Neural crest cell (in vitro differentiated cells): ENCODE measurements around the gene RBPJ. TPM values are rescaled to one million over a fixed set of nuclear protein-coding genes. Genes with fewer than 3 reads are reported as not detected.

ENCODE experiments used
- DNase-seq: peaks from one replicate; pipeline ENCODE4 v3.0.0; 2021; ENCODE audit warnings: low read depth, mixed read lengths, low spot score
- H3K27ac Mint-ChIP-seq: one replicate; pipeline ENCODE4 v1.8.0; 2021; ENCODE audit warnings: mild to moderate bottlenecking, mixed read lengths; ENCODE audit not compliant: unreplicated experiment
- H3K27me3 Mint-ChIP-seq: 2 replicates; pipeline ENCODE4 v1.8.0; 2021; ENCODE audit warnings: low read depth, mild to moderate bottlenecking, mixed read lengths
- H3K36me3 Mint-ChIP-seq: 2 replicates; pipeline ENCODE4 v1.8.0; 2021; ENCODE audit warnings: low read depth, mild to moderate bottlenecking, mixed read lengths
- H3K4me1 Mint-ChIP-seq: 2 replicates; pipeline ENCODE4 v1.8.0; 2021; ENCODE audit warnings: mixed read lengths
- H3K4me3 Mint-ChIP-seq: one replicate; pipeline ENCODE4 v1.8.0; 2021; ENCODE audit warnings: mild to moderate bottlenecking, mixed read lengths
- H3K9me3 Mint-ChIP-seq: 2 replicates; pipeline ENCODE4 v1.8.0; 2021; ENCODE audit warnings: mixed read lengths
- total RNA-seq: library from RNA; stranded (reverse); gene quantifications from 2 replicates; pipeline ENCODE4 v1.2.1, GENCODE V29; 2021
- TF ChIP-seq, protein P1 (sequence below): fragments of 200-600 bp; sonication (generic); conservative IDR thresholded peaks from 2 replicates; pipeline ENCODE4 v1.5.0; 2021; ENCODE audit warnings: antibody characterized with exemption, mild to moderate bottlenecking

Gene RBPJ
- total RNA-seq, 1 donor from 2014 or later, result 76.4 TPM

- Mint-ChIP-seq H3K27me3 (no peaks in the 10 kb centered on the region), H3K4me1 (peaks cover 40% of the 10 kb centered on the region), H3K36me3 (no peaks in the 10 kb centered on the region), H3K9me3 (no peaks in the 10 kb centered on the region), H3K4me3 (no peak overlapping the region), H3K27ac (no peak overlapping the region)
- TF ChIP-seq, protein P1, sequence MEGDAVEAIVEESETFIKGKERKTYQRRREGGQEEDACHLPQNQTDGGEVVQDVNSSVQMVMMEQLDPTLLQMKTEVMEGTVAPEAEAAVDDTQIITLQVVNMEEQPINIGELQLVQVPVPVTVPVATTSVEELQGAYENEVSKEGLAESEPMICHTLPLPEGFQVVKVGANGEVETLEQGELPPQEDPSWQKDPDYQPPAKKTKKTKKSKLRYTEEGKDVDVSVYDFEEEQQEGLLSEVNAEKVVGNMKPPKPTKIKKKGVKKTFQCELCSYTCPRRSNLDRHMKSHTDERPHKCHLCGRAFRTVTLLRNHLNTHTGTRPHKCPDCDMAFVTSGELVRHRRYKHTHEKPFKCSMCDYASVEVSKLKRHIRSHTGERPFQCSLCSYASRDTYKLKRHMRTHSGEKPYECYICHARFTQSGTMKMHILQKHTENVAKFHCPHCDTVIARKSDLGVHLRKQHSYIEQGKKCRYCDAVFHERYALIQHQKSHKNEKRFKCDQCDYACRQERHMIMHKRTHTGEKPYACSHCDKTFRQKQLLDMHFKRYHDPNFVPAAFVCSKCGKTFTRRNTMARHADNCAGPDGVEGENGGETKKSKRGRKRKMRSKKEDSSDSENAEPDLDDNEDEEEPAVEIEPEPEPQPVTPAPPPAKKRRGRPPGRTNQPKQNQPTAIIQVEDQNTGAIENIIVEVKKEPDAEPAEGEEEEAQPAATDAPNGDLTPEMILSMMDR, result no peak
- DNase-seq, result no peak
Measured at GRCh38 chr4:26342328-26343037, 21.7 kb downstream of the RBPJ start.

GRCh38 chr4:26343038-26343398, 22.2 kb downstream of the RBPJ start:
- TF ChIP-seq, protein P1, result no peak
- no peak overlapping the region for H3K4me3 Mint-ChIP-seq

GRCh38 chr4:26344901-26345564, 24.2 kb downstream of the RBPJ start:
- TF ChIP-seq, protein P1, result no peak
- no peaks in the 10 kb centered on the region for H3K9me3 Mint-ChIP-seq
- H3K4me3 Mint-ChIP-seq, result no peak overlapping the region
- H3K4me1 Mint-ChIP-seq, result peaks cover 53% of the 10 kb centered on the region
- no peaks in the 10 kb centered on the region for H3K27me3 Mint-ChIP-seq
- DNase-seq, result no peak
- no peak overlapping the region for H3K27ac Mint-ChIP-seq
- peaks cover 2% of the 10 kb centered on the region for H3K36me3 Mint-ChIP-seq

More at GRCh38 chr4:26343038-26343398, 22.2 kb downstream of the RBPJ start:
- Mint-ChIP-seq H3K4me1 (peaks cover 42% of the 10 kb centered on the region), H3K27ac (no peak overlapping the region), H3K27me3 (no peaks in the 10 kb centered on the region), H3K9me3 (no peaks in the 10 kb centered on the region), H3K36me3 (no peaks in the 10 kb centered on the region)
- DNase-seq, result no peak

DNA sequence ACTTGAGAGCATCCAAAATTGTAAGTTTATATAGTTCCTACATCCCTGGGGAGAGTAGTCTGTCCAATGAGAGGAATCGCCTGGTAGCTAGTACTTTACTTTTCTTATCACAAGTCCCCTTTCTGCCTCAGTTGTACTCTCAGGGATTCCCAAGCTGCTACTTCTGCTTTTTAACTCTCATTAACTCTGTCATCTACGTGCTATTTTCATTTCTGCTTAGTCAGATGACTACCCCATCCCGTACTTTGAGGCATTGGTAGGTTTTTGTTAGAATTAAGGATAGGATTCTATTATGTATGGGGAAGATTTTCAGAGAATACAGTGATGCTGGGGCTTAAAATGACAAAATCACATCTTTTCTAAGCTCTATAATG, 24.7 kb downstream of the RBPJ start:
- no peak for DNase-seq
- peaks cover 57% of the 10 kb centered on the region for H3K4me1 Mint-ChIP-seq
- H3K27ac Mint-ChIP-seq, result no peak overlapping the region
- peaks cover 2% of the 10 kb centered on the region for H3K36me3 Mint-ChIP-seq
- no peaks in the 10 kb centered on the region for H3K9me3 Mint-ChIP-seq
- TF ChIP-seq, protein P1, result no peak
- H3K27me3 Mint-ChIP-seq, result no peaks in the 10 kb centered on the region
- H3K4me3 Mint-ChIP-seq, result no peak overlapping the region

- TF ChIP-seq, protein P1, result no peak
- Mint-ChIP-seq H3K27me3 (no peaks in the 10 kb centered on the region), H3K27ac (no peak overlapping the region), H3K36me3 (peaks cover 2% of the 10 kb centered on the region), H3K4me1 (peaks cover 57% of the 10 kb centered on the region), H3K4me3 (no peak overlapping the region), H3K9me3 (no peaks in the 10 kb centered on the region)
- no peak for DNase-seq
Measured at GRCh38 chr4:26346203-26346620, 25.4 kb downstream of the RBPJ start.
